Breast epithelium (tissue), 3 donors: ENCODE data around the gene GNAO1.

Experiments used
- CTCF ChIP-seq, 3 donors: fragments of 450-650 bp; IDR thresholded peaks; one replicate each; pipeline ENCODE4 v1.5.1; 2016 to 2017; ENCODE audit warnings: antibody characterized with exemption in 3 of 3, mild to moderate bottlenecking in 3 of 3, moderate library complexity in 3 of 3
- POLR2A ChIP-seq: fragments of 450-650 bp; IDR thresholded peaks from one replicate; pipeline ENCODE4 v1.6.1; 2016; ENCODE audit warnings: antibody characterized with exemption, mild to moderate bottlenecking, moderate library complexity

GRCh38 chr16:56196381-56196780 is 5.1 kb downstream of the GNAO1 start:
- TF ChIP-seq POLR2A (no peak), CTCF (IDR thresholded peaks at IDR 0.05) (no peak)
